ENCODE measurements around the gene TRPV5. TPM values are rescaled to one million over a fixed set of nuclear protein-coding genes. Genes with fewer than 3 reads are reported as not detected.

Gene TRPV5
- total and polyA plus RNA-seq, 2 experiments from 2014 or later: not detected

DNA sequence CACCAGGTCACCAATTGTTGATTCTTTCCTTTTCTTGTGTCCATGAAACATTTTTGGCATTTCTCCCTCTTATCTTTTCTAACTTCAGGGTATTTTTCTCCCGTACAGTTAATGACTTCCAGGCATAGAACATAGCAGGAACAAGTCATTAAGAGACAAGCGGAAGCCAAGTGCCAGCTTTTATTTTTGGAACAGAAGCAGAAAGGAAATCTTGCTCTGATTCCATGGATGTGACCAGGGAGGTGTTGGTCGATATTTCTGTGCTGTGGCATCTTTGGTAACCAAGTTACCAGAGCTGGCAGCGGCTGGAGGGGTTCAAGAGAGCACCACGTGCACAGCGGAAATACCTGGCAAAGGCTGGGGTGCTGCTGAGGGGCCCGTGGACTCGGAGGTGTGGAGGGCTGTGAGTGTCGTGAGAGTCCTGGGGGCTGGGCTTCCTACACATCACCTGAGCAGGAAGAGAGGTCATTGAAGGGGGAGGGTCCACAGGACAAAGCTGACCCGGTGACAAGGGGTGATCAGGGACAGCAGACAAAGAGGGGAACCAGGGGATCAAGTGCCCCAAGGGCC lies 7.5 kb upstream of the TRPV5 start:
- H3K9me2 ChIP-seq (replicated peaks; ENCODE audit: insufficient read depth): no peaks in the 10 kb centered on the region
- H2AFZ ChIP-seq: no peak overlapping the region
- no peak overlapping the region for H3K27ac ChIP-seq
- H3K27me3 ChIP-seq: no peaks in the 10 kb centered on the region
- no peaks in the 10 kb centered on the region for H3K36me3 ChIP-seq (replicated peaks; ENCODE audit: insufficient read depth, low read depth)
- H3K4me2 ChIP-seq: no peak overlapping the region
- H3K9me3 ChIP-seq (ENCODE audit: low read depth): no peaks in the 10 kb centered on the region
- no peaks in the 10 kb centered on the region for H4K20me1 ChIP-seq (ENCODE audit: insufficient read depth, poor library complexity, severe bottlenecking)
- H3K79me2 ChIP-seq: no peaks in the 10 kb centered on the region
- no peaks in the 10 kb centered on the region for H3K4me1 ChIP-seq (ENCODE audit: insufficient read depth)
- no peak for DNase-seq (ENCODE audit: low spot score)
- H3K4me3 ChIP-seq: no peak overlapping the region
- no peak for TF ChIP-seq EZH2 (IDR thresholded peaks at IDR 0.05; ENCODE audit: borderline replicate concordance)
- no peak for TF ChIP-seq EZH2phosphoT487 (IDR thresholded peaks at IDR 0.05; ENCODE audit: low read depth, severe bottlenecking, unreplicated experiment)
- TF ChIP-seq, protein P1, sequence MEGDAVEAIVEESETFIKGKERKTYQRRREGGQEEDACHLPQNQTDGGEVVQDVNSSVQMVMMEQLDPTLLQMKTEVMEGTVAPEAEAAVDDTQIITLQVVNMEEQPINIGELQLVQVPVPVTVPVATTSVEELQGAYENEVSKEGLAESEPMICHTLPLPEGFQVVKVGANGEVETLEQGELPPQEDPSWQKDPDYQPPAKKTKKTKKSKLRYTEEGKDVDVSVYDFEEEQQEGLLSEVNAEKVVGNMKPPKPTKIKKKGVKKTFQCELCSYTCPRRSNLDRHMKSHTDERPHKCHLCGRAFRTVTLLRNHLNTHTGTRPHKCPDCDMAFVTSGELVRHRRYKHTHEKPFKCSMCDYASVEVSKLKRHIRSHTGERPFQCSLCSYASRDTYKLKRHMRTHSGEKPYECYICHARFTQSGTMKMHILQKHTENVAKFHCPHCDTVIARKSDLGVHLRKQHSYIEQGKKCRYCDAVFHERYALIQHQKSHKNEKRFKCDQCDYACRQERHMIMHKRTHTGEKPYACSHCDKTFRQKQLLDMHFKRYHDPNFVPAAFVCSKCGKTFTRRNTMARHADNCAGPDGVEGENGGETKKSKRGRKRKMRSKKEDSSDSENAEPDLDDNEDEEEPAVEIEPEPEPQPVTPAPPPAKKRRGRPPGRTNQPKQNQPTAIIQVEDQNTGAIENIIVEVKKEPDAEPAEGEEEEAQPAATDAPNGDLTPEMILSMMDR (IDR thresholded peaks at IDR 0.05; ENCODE audit: poor library complexity): no peak
- 70% methylated on average over 10 of the region's 10 CpGs for WGBS (ENCODE audit: low lambda C conversion rate, missing lambda C conversion rate)

DNA sequence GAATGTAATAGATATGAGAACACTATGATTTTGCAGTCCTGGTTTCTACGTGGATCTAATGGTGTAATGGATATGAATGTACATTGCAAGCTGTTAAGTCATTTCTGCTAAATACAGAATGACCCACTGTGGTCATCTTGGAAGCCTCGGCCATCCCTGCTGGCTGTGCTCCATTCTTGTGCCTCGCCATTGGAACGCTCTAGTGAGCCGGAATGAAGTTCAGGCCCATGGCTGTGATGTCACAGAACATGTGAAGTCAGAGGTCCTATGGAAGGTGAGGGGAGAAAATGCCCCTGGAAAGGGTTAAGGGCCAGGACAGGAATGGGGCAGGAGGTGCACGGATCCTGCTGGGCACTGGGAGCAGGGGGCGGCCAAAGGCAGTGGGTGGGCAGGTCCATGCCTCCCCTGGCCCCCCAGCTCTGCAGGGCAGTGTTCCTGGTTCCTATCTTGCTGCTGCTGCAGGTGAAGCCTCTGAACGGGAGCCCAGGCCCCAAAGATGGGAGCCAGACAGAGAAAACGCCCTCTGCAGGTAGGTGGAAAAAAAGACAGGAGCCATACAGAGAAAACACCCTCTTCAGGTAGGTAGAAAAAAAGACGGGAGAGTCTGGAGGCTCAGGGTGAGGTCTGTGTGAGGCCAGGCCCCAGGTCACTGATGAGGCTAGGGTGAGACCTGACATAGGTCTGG lies 5.8 kb upstream of the TRPV5 start, which contains the start of gene LLCFC1:
LLCFC1 (plus strand) TSS at position 259 of the 685 bp plus-strand sequence; CDS start at position 397, 138 bp downstream.
- Histone ChIP-seq H4K20me1 (ENCODE audit: insufficient read depth, poor library complexity, severe bottlenecking) (no peaks in the 10 kb centered on the region), H3K4me2 (no peak within 1 kb of the TSS), H3K9me2 (replicated peaks; ENCODE audit: insufficient read depth) (no peaks in the 10 kb centered on the region), H2AFZ (no peak within 1 kb of the TSS), H3K9me3 (ENCODE audit: low read depth) (no peaks in the 10 kb centered on the region), H3K27me3 (no peaks in the 10 kb centered on the region), H3K4me3 (no peak within 1 kb of the TSS), H3K27ac (no peak within 1 kb of the TSS), H3K36me3 (replicated peaks; ENCODE audit: insufficient read depth, low read depth) (no peaks in the 10 kb centered on the region), H3K79me2 (no peaks in the 10 kb centered on the region), H3K4me1 (ENCODE audit: insufficient read depth) (no peaks in the 10 kb centered on the region)
- WGBS (ENCODE audit: low lambda C conversion rate, missing lambda C conversion rate): 72% methylated on average over 10 of the region's 10 CpGs
- DNase-seq (ENCODE audit: low spot score): peak; percentile 27
- TF ChIP-seq EZH2 (IDR thresholded peaks at IDR 0.05; ENCODE audit: borderline replicate concordance) (no peak), EZH2phosphoT487 (IDR thresholded peaks at IDR 0.05; ENCODE audit: low read depth, severe bottlenecking, unreplicated experiment) (no peak)
- TF ChIP-seq, protein P1 (IDR thresholded peaks at IDR 0.05; ENCODE audit: poor library complexity): peak; percentile 29

DNA sequence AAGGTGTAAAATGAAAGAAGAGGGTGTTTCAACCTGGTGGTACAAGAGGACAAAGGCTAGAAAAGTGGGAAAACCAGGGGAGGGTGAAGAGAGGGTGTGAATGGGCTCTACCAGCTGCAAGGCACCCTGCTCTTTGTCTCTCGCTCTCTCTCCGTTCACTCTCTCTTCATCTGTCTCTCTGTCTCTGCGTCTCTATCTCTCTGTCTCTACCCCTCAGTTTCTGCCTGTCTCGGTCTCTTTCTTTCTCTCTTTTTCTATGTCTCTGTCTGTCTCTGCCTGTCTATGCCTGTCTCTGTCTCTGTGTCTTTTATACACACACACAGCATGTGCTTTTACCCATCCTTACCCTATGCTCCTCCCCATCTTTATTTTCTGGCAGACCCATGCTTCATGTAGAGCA lies 5.1 kb upstream of the TRPV5 start:
- TF ChIP-seq EZH2phosphoT487 (IDR thresholded peaks at IDR 0.05; ENCODE audit: low read depth, severe bottlenecking, unreplicated experiment) (no peak), EZH2 (IDR thresholded peaks at IDR 0.05; ENCODE audit: borderline replicate concordance) (no peak)
- TF ChIP-seq, protein P1 (IDR thresholded peaks at IDR 0.05; ENCODE audit: poor library complexity): no peak
- Histone ChIP-seq H3K27me3 (no peaks in the 10 kb centered on the region), H3K9me2 (replicated peaks; ENCODE audit: insufficient read depth) (no peaks in the 10 kb centered on the region), H2AFZ (no peak overlapping the region), H3K9me3 (ENCODE audit: low read depth) (no peaks in the 10 kb centered on the region), H3K4me2 (no peak overlapping the region), H4K20me1 (ENCODE audit: insufficient read depth, poor library complexity, severe bottlenecking) (no peaks in the 10 kb centered on the region), H3K27ac (no peak overlapping the region), H3K4me3 (no peak overlapping the region), H3K79me2 (no peaks in the 10 kb centered on the region), H3K4me1 (ENCODE audit: insufficient read depth) (no peaks in the 10 kb centered on the region), H3K36me3 (replicated peaks; ENCODE audit: insufficient read depth, low read depth) (no peaks in the 10 kb centered on the region)
- no peak for DNase-seq (ENCODE audit: low spot score)
- 96% methylated on average over 4 of the region's 4 CpGs for WGBS (ENCODE audit: low lambda C conversion rate, missing lambda C conversion rate)

Measured in hepatocyte (in vitro differentiated cells).